Right lung (tissue), 5 donors: ENCODE measurements around the gene NUDT3. TPM values are rescaled to one million over a fixed set of nuclear protein-coding genes. Genes with fewer than 3 reads are reported as not detected.
"Not testable (repeated sequence)": the region's sequence is repeated elsewhere in the genome, so short reads cannot be mapped to it uniquely, and the experiment has no call there.

ENCODE experiments used
- DNase-seq, 2 donors: peaks; one replicate each; pipeline ENCODE4 v3.0.0-alpha.2; 2013
- polyA plus RNA-seq, 5 donors: library from polyadenylated mRNA; unstranded; fragments of 120-200 nt; gene quantifications; one replicate each; pipeline versions ENCODE4 v1.2.1 to v1.2.3, GENCODE V29; 2013; ENCODE audit warnings: inconsistent platforms in 1 of 5, low replicate concordance in 1 of 5; ENCODE audit not compliant: insufficient read length in 5 of 5, insufficient read depth in 1 of 5

NUDT3 gene
- polyA plus RNA-seq, 5 donors, result 10.6 to 16.3 (median 15.0) TPM

GRCh38 chr6:34346175-34347119 is 46.0 kb downstream of the NUDT3 start:
- no peak for DNase-seq

DNA sequence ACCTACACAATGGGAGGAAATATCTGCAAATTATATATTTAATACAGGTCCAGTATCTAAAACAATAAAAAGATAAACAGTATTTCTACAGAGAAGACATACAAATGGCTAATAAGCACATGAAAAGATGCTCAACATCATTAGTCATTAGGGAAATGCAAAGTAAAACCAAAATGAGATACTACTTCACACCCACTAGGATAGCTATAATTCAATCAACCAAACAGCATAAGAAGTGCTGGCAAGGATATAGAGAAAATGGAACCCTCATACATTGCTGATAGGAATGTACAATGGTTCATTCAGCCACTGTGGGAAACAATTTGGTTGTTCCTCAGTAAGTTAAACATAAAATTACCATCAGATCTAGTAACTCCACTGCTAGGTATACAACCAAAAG is 48.7 kb downstream of the NUDT3 start:
- no peak for DNase-seq

DNA sequence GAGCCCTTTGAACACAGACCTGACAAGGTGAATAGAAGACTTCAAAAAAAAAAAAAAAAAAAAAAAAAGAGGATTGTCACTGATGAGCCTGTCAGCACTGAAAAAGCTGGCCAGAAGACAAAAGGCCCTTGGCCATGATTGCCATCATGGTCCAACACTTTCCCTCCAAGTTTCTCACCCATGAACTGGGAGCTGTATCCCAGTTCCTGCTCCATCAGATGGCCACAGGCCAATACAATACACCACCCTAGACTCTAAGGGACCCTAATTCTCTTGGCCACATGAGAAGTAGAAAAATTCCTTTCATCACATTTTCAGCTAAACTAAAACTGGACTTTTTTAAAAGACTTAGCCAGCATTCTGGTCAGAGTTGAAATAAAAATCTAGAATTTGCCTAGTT is 50.2 kb downstream of the NUDT3 start:
- no peak for DNase-seq

DNA sequence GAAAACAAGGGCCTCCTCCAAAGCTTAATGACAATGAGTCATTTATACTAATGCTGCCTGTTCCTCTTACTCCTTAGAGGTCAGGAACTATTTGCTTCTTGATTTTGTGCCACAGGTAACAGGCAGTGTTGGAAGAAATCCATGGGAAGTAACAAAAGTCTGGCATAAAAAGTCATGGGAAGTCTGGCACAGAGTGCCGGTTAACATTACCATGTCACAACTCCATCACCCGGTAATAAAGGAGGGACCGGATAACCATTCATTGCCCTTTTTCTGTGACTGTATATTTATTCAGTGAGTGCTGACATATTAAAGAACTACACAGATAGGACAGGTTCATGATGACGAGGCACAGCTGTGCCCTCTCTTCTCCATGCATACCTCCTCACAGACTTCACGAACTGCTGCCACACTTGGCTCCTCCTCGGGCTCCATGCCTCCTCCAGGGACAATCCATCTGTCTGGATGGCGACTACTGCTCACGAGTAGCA is 50.9 kb downstream of the NUDT3 start:
- DNase-seq, result no peak

DNA sequence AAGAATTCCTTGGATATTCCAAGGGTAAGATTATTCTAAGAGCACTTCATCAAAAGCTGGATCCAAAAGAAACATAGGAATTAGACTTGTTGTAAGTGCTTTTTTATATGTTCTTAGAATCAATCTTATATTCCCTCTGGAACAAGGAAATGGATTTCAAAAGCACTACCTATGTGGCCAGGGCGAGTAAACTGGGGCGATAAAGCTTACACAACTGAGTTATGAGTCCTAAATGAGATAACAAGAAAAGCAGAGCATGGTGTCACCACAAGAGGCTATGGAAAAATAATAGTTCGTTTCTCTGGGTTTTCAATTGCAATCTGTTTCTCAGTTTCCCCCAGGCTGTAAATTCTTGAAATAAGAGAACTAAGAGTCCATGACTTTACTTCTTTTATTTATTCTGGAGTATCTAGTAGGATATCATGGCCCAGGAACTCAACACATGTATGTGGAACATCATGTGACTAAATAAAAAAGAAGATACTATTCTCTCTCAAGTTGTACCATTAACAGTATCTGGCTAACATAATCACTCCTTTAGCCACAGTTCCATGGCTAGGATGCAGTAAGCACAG is 51.5 kb downstream of the NUDT3 start:
- DNase-seq, result no peak

- DNase-seq, result no peak
These were observed 52.1 kb downstream of the NUDT3 start for GRCh38 chr6:34340394-34340793.

GRCh38 chr6:34339971-34340370 is 52.5 kb downstream of the NUDT3 start:
- DNase-seq, result no peak

- no peak for DNase-seq
These were observed 53.0 kb downstream of the NUDT3 start for GRCh38 chr6:34339432-34339831.

DNA sequence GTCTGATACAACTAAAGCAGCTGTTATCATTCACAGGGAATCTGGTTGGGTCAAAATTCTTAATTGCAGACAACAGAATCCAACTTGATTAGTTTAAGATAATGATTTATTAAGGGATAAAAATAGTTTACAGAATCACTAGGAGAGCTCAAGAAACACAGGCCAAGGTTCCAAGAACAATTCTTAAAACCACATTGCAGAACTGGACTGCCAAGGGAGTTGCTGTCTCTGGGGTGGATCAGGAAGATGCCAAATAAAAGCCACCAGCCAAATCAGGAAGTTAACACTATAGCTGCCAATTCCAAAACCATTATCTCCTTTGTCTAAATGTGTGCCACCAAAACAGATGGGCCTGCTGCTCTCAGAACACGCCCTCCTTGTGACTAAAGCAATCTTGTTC is 53.7 kb downstream of the NUDT3 start:
- no peak for DNase-seq

DNA sequence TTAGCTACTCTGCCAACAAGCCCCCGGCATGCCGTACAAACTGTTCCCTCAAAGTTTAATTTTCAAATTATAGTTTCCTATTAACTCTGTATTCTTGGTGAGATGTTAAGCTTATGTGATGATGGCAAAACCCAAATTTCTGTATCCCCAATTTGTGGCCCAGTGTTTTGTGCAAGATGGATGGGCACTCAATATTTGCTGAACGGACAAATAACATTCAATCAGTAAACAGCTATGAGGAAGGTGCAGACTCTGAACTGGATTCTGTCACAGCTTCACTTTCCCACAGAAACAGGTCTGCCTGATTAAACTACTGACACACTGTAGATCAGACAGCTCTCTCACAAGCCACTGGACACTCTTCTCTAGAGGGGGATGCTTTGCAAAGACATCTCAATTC is 54.1 kb downstream of the NUDT3 start:
- no peak for DNase-seq

GRCh38 chr6:34334796-34335416 is 57.6 kb downstream of the NUDT3 start:
- no peak for DNase-seq

DNA sequence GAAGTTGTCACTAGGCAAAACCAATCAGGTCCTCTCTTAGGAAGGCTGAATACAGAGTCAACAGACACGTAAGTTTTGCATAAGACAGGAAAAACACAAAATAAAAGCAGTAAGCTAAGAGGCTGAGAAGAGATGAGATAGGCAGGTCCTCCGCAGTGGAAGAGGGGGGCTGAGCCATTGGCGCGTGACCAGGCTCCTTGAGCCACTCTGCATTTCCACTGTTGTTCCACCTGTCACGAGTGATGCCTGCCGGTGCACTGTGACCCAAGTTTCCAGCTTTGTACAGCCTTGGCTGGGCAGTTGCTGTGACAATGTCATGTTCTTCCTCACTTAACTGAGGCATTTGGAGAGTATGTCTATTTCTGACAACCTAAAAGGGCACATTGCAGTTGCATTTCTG is 58.6 kb downstream of the NUDT3 start:
- no peak for DNase-seq

GRCh38 chr6:34332251-34333198 is 59.9 kb downstream of the NUDT3 start:
- DNase-seq, result no peak

- no peak for DNase-seq
These were observed 61.0 kb downstream of the NUDT3 start for GRCh38 chr6:34331371-34332050.

DNA sequence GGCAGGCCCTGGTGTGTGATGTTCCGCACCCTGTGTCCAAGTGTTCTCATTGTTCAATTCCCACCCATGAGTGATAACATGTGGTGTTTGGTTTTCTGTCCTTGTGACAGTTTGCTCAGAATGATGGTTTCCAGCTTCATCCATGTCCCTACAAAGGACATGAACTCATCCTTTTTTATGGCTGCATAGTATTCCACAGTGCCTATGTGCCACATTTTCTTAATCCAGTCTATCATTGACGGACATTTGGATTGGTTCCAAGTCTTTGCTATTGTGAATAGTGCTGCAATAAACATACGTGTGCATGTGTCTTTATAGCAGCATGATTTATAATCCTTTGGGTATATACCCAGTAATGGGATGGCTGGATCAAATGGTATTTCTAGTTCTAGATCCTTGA is 62.7 kb downstream of the NUDT3 start:
- not testable (repeated sequence) for DNase-seq

DNA sequence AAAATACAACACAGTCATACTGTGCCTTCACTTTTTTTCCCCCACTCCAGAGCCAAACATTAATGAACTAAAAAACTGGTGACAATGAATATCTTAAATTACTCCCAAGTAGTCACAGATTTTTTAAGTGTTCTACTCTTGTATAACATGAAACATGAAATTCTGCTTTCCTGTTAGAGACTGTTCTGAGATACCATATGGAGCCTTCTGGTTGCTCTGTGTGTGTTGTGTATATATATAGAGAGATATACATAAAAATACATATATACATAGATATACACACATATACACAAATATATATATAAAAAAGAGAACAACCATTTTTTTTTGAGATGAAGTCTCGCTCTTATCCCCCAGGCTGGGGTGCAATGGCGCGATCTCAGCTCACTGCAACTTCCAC is 63.5 kb downstream of the NUDT3 start:
- DNase-seq, result no peak

DNA sequence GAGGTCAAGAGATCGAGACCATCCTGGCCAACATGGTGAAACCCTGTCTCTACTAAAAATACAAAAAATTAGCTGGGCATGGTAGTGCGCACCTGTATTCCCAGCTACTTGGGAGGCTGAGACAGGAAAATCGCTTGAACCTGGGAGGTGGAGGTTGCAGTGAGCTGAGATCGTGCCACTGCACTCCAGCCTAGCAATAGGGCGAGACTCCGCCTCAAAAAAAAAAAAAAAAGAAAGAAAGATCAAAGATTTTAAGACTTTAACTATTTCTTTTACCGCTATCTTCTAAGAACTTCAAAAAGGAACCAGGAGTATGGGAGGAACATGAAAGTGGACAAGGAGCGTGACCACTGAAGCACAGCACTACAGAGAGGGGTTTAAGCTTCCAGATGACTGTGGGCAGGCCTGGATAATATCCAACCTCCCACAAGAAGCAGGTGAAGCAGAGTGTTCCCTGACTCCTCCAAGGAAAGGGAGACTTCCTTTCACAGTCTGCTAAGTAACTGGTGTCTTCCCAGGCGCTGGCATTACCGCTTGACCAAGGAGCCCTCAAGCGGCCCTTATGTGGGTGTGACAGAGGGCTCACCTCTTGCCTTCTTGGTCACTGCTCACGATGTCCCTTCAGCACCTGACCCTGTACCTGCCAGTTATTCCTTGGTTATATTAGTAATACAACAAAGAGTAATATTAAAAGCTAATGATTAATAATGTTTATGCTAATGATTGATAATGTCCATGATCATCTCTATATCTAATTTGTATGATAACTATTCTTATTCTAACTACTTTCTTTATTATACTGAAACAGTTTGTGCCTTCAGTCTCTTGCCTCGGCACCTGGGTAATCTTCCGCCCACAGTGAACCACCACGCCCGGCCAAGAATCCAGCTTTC is 64.9 kb downstream of the NUDT3 start:
- DNase-seq, result not testable (repeated sequence)

DNA sequence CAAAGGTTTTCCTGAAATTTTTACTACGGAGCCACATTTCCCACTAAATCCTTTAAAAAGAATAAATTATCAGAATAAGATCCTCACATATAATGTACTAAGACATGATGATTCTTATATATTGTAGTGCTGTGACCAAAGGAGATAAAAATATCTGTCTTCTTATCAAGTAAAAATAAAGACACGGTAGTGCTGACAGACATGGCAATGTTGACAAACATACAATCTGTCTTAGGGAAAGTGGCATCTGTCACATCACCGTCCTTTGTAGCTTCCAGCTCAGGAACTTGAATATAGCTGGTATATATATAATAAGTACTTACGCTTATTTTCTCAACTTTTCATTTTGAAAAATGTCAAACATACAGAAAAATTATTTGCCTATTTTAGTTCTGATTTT is 66.8 kb downstream of the NUDT3 start:
- no peak for DNase-seq

GRCh38 chr6:34324738-34325444 is 67.6 kb downstream of the NUDT3 start:
- peak; percentile 43 to 52 for DNase-seq
